Ovary (tissue), 9 donors: Measurements from ENCODE around the gene RSL1D1. TPM values are rescaled to one million over a fixed set of nuclear protein-coding genes. Genes with fewer than 3 reads are reported as not detected.
"Not testable (repeated sequence)": the region's sequence is repeated elsewhere in the genome, so short reads cannot be mapped to it uniquely, and the experiment has no call there.

Experiments used
- DNase-seq, 5 donors: peaks; one replicate each; pipeline ENCODE4 v3.0.0-alpha.2; 2019 to 2020
- H3K27ac ChIP-seq, 2 donors: fragments of 200-600 bp; one replicate each; pipeline versions ENCODE4 v1.5.1 to v1.8.0; 2019 to 2022
- H3K27me3 ChIP-seq: fragments of 200-600 bp; one replicate; pipeline ENCODE4 v1.8.0; 2022
- H3K36me3 ChIP-seq: fragments of 200-600 bp; sonication (generic); one replicate; pipeline ENCODE4 v1.5.1; 2019
- H3K4me1 ChIP-seq: one replicate; pipeline ENCODE4 v1.8.1; 2013; ENCODE audit warnings: mild to moderate bottlenecking, moderate library complexity; ENCODE audit not compliant: insufficient read depth
- H3K4me3 ChIP-seq: fragments of 200-600 bp; sonication (generic); one replicate; pipeline ENCODE4 v1.5.1; 2017
- H3K9me3 ChIP-seq, 2 donors: fragments of 200-600 bp in 1 of 2; sonication (generic) in 1 of 2; one replicate each; pipeline versions ENCODE4 v1.5.1 to v1.8.1; 2013 to 2019; ENCODE audit warnings: mild to moderate bottlenecking in 1 of 2, moderate library complexity in 1 of 2
- EP300 ChIP-seq: sonication (generic); formaldehyde crosslinking; IDR thresholded peaks from one replicate; pipeline ENCODE4 v1.6.1; 2017; ENCODE audit warnings: antibody characterized with exemption
- POLR2A ChIP-seq: fragments of 450-650 bp; IDR thresholded peaks from one replicate; pipeline ENCODE4 v1.6.1; 2017; ENCODE audit warnings: antibody characterized with exemption, mild to moderate bottlenecking, moderate library complexity
- WGBS, 3 donors: extraction: QIAGEN DNeasy Blood & Tissue Kit in 1 of 3; methylation state at CpG; one replicate each; pipeline versions ENCODE4 v1.1.5 to v1.1.7; 2013 to 2017; 5-methylcytosine and 5-hydroxymethylcytosine counted together
- intact Hi-C, 4 donors: fragments of 100-400 bp; cut with DNase I; formaldehyde crosslinking; loops; one replicate each; pipeline versions ENCODE4 v1.11.0 to v1.15.1; 2022 to 2023
- polyA plus RNA-seq, 2 donors: library from polyadenylated mRNA; stranded (reverse); fragments of 200-250 nt in 1 of 2; fragments of 350-450 nt in 1 of 2; fragmentation: Illumina TruSeq in 1 of 2; extraction: RNeasy Lipid Tissue Mini Kit (QIAGEN cat#74804) in 1 of 2; gene quantifications; one replicate each; pipeline ENCODE4 v1.2.3, GENCODE V29; 2013 to 2014
- total RNA-seq, 7 donors: library from RNA; depleted of rRNA in 2 of 7; stranded (reverse); fragments of >200 nt in 2 of 7; fragmentation: NEBNext Ultra II Directional in 3 of 7; extraction: Animal tissue kit (Norgen Biotek cat#: 25700) in 3 of 7; gene quantifications; one replicate each; pipeline versions ENCODE4 v1.1.0 to v1.2.4, GENCODE V29; 2016 to 2023
- TF ChIP-seq, protein P1 (sequence below), 3 donors: fragments of 450-650 bp in 2 of 3; fragments of 200-600 bp in 1 of 3; IDR thresholded peaks; one replicate each; pipeline versions ENCODE4 v1.5.1 to v1.8.0; 2016 to 2022; ENCODE audit warnings: antibody characterized with exemption in 3 of 3, mild to moderate bottlenecking in 1 of 3
- donor health status: DM: no; HTN: no; CAD: no; lungs with moderate emphysema.
- donor health status: DM: no; HTN: no; CAD: no.
- donor health status: Bipolar disorder and iron deficiency.
- donor health status: DM: yes; HTN: yes; CAD: no.
- donor health status: DM: no; HTN: no; CAD: no.
- donor health status: DM: yes; HTN: yes; CAD: no.

RSL1D1 gene
- total and polyA plus RNA-seq, 9 donors: 168 to 406 (median 281) TPM

- Histone ChIP-seq H3K36me3 (no peaks in the 10 kb centered on the region), H3K4me3 (no peak overlapping the region), H3K4me1 (no peaks in the 10 kb centered on the region), H3K27me3 (no peaks in the 10 kb centered on the region), H3K9me3 (no peaks in the 10 kb centered on the region), H3K27ac (no peak overlapping the region)
- TF ChIP-seq EP300: no peak
- TF ChIP-seq, protein P1, sequence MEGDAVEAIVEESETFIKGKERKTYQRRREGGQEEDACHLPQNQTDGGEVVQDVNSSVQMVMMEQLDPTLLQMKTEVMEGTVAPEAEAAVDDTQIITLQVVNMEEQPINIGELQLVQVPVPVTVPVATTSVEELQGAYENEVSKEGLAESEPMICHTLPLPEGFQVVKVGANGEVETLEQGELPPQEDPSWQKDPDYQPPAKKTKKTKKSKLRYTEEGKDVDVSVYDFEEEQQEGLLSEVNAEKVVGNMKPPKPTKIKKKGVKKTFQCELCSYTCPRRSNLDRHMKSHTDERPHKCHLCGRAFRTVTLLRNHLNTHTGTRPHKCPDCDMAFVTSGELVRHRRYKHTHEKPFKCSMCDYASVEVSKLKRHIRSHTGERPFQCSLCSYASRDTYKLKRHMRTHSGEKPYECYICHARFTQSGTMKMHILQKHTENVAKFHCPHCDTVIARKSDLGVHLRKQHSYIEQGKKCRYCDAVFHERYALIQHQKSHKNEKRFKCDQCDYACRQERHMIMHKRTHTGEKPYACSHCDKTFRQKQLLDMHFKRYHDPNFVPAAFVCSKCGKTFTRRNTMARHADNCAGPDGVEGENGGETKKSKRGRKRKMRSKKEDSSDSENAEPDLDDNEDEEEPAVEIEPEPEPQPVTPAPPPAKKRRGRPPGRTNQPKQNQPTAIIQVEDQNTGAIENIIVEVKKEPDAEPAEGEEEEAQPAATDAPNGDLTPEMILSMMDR (IDR thresholded peaks at IDR 0.05): no peak
- no peak for TF ChIP-seq POLR2A
- DNase-seq: no peak
- intact Hi-C loops: no loop called here
- WGBS, 3 donors: 27 to 42% (median 35%) methylated on average over 5 of the region's 5 CpGs
Observed at GRCh38 chr16:11824362-11824761, 27.0 kb downstream of the RSL1D1 start.

DNA sequence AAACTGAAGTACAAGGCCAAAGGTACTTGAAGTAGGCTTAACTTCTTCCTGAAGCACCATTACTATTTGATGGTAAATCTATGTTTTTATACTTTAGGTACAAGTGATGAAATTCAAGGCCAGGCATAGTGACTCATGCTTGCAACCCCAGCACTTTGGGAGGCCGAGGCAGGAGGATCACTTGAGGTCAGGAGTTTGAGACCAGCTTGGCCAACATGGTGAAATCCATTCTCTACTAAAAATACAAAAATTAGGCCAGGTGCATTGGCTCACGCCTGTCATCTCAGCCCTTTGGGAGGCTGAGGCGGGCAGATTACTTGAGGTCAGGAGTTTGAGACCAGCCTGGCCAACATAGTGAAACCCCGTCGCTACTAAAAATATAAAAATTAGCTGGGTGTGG, 27.7 kb downstream of the RSL1D1 start:
- H3K9me3 ChIP-seq, DNase-seq, intact Hi-C loops, H3K36me3 ChIP-seq, H3K4me1 ChIP-seq, H3K27ac ChIP-seq, H3K27me3 ChIP-seq, H3K4me3 ChIP-seq: not testable (repeated sequence)
- WGBS, 3 donors: 91 to 95% (median 93%) methylated on average over 5 of the region's 5 CpGs

GRCh38 chr16:11819798-11820197, 31.5 kb downstream of the RSL1D1 start:
- H3K4me3 ChIP-seq: no peak overlapping the region
- no peak for TF ChIP-seq POLR2A
- no peak for TF ChIP-seq EP300
- TF ChIP-seq, protein P1 (IDR thresholded peaks at IDR 0.05): no peak
- no peak overlapping the region for H3K27ac ChIP-seq
- H3K9me3 ChIP-seq: no peaks in the 10 kb centered on the region
- H3K4me1 ChIP-seq: no peaks in the 10 kb centered on the region
- DNase-seq: no peak
- H3K27me3 ChIP-seq: no peaks in the 10 kb centered on the region
- intact Hi-C loops: loop anchor here in 3 of 4 donors (10.0 kb wide), 2 partner anchors 285 to 425 kb away; no protein-coding TSS in a partner anchor
- 85 to 90% (median 87%) methylated on average over 10 of the region's 10 CpGs for WGBS, 3 donors
- H3K36me3 ChIP-seq: no peaks in the 10 kb centered on the region

DNA sequence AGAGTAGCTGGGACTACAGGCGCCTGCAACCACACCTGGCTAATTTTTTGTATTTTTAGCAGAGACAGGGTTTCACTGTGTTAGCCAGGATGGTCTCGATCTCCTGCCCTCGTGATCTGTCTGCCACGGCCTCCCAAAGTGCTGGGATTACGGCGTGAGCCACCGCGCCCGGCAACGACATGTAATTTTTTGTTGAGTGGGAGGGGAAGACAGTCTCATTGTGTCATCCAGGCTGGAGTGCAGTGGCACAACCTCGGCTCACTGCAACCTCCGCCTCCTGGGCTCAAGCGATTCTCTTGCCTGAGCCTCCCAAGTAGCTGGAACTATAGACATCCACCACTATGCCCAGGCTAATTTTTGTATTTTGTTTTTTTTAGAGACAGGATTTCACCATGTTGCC, 32.4 kb downstream of the RSL1D1 start:
- H3K27me3 ChIP-seq, H3K36me3 ChIP-seq, H3K4me3 ChIP-seq, H3K9me3 ChIP-seq, DNase-seq, H3K4me1 ChIP-seq, H3K27ac ChIP-seq: not testable (repeated sequence)
- intact Hi-C loops: loop anchor here in 3 of 4 donors (10.0 kb wide), 2 partner anchors 284 to 424 kb away; no protein-coding TSS in a partner anchor
- WGBS, 3 donors: 88 to 90% (median 89%) methylated on average over 13 of the region's 13 CpGs

DNA sequence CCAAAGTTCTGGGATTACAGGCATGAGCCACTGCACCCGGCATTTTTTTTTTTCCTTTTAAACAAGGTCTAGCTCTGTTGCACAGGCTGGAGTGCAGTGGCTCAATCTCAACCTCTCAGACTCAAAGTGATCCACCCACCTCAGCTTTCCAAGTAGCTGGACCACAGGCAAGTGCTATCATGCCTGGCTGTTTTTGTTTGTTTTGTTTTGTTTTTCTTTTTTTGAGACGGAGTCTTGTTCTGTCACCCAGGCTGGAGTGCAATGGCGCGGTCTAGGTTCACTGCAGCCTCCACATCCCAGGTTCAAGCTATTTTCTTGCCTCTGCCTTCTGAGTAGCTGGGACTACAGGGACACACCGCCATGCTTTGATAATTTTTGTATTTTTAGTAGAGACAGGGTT, 35.2 kb downstream of the RSL1D1 start:
- Histone ChIP-seq H3K4me1 (no peaks in the 10 kb centered on the region), H3K27me3 (no peaks in the 10 kb centered on the region), H3K9me3 (no peaks in the 10 kb centered on the region), H3K4me3 (no peak overlapping the region), H3K27ac (no peak overlapping the region), H3K36me3 (no peaks in the 10 kb centered on the region)
- DNase-seq: no peak
- TF ChIP-seq EP300: no peak
- TF ChIP-seq, protein P1 (IDR thresholded peaks at IDR 0.05): no peak
- TF ChIP-seq POLR2A: no peak
- intact Hi-C loops: loop anchor here in 3 of 4 donors (10.0 kb wide), 2 partner anchors 281 to 421 kb away; no protein-coding TSS in a partner anchor
- 59 to 80% (median 59%) methylated on average over 5 of the region's 5 CpGs for WGBS, 3 donors

DNA sequence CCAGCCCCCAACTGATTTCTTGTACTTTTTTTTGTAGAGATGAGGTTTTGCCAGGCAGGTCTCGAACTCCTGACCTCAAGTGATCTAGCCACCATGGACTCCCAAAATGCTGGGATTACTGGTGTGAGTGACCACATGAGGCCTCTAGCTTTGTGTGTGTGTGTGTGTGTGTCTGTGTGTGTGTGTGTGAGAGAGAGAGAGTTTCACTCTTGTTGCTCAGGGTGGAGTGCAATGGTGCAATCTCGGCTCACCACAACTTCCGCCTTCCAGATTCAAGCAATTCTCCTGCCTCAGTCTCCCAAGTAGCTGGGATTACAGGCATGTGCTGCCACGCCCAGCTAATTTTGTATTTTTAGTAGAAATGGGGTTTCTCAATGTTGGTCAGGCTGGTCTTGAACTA, 36.5 kb downstream of the RSL1D1 start:
- DNase-seq: not testable (repeated sequence)
- intact Hi-C loops: loop anchor here in 3 of 4 donors (5.0 to 10.0 kb wide), 3 partner anchors 280 to 420 kb away; no protein-coding TSS in a partner anchor
- 91 to 95% (median 92%) methylated on average over 4 of the region's 4 CpGs for WGBS, 3 donors

More for the DNA sequence above, 36.5 kb downstream of the RSL1D1 start:
- not testable (repeated sequence) for H3K27me3 ChIP-seq, H3K4me1 ChIP-seq, H3K4me3 ChIP-seq, H3K9me3 ChIP-seq, H3K27ac ChIP-seq, H3K36me3 ChIP-seq
